ENCODE data around the gene KLHL30.
"Not testable (repeated sequence)": the region's sequence is repeated elsewhere in the genome, so short reads cannot be mapped to it uniquely, and the experiment has no call there.

KLHL30 gene

DNA sequence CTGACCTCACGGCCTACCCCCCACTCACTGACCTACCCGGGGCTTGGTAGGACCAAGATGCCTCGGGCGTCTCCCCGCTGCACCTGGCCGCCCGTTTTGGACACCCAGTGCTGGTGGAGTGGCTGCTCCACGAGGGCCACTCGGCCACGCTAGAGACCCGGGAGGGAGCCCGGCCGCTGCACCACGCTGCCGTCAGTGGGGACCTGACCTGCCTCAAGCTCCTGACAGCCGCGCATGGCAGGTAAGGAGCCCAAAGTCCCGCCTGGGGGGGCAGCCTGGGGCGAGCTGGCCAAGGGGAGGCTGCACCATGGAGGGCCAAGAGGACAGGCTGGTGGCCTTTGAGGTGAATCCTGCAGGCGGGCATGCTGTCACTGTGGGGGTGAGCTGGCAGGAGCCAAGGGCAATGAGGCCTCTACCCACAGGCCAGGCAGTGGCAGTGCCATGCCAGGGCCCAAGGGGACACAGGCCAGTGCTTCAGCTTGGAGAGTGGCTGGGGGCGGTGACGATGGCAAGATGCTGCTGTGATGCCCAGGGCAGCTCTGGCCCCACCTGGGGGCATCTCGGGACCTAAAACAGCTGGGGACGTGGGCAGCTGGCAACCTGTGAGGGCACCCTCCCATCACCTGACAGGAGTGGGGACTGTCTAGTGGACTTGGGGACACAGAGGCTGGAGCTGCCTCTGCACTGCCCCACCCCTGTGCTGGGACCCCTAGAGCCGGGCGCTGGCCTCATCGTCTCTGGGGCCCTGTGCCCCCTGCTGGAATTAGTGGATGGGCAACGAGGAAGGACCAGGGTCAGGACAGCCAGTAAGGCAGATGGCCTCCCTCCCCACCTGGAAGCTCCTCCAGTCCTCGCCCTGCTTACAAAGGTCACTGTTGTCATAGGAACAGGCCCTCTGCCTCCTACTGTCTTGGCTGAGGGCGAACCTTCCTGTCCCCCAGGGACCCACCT is 36.3 kb upstream of the KLHL30 start:
- DNase-seq (ENCODE audit: low read depth in 2 of 2, low spot score in 1 of 2): no peak

DNA sequence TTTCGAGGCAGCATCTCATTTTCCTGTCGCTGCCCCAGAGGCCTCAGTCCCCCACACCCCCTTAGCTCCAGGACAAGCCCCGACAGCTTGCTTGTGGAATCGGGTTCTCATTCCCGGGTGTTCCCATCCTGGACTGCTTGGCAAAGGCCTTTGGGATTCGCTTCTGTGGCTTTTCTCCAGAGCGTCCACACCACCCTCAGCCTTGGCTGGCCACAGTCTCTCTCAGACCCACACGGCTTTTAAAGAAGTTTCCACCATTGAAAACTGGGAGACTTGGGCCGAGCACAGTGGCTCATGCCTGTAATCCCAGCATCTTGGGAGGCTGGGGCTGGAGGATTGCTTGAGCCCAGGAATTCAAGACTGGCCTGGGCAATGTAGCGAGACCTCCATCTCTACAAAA is 35.6 kb upstream of the KLHL30 start:
- no peak for DNase-seq (ENCODE audit: low read depth in 2 of 2, low spot score in 1 of 2)

DNA sequence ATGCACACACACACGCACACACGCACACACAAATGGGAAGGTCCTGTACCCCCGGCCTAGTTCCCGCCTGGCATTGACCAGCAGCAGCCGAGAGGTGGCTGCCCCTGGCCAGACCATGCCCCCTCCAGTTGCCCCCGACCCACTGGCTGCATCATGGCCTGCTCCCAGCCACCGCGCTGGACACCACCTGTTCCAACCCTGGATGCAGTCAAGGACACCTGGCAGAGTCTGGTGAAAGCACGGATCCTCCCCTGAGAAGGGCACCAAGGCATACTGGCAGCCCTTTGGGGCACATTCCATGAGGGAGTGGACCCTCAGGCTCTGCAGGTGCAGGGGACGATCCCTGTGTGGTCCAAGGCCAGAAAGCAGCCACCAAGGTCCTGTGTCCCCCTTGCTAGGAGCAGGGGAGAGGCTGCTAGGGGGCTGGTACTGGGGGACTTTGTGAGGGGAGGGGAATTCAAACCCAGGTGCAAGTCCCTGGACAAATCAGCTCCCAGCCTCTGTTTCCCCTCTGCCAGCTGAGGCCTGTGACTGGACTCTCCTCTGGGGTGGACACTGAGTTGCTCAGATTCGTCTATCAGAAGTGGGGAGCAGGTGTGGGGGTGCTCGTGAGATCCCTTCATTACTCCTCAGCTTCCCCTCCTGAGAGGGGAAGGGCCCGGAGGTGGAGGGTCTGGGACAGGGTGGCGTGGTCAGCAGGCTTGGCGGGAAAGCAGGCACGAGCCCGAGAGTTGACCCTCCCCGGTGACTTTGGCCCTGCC is 34.8 kb upstream of the KLHL30 start:
- DNase-seq (ENCODE audit: low read depth in 2 of 2, low spot score in 1 of 2): no peak

DNA sequence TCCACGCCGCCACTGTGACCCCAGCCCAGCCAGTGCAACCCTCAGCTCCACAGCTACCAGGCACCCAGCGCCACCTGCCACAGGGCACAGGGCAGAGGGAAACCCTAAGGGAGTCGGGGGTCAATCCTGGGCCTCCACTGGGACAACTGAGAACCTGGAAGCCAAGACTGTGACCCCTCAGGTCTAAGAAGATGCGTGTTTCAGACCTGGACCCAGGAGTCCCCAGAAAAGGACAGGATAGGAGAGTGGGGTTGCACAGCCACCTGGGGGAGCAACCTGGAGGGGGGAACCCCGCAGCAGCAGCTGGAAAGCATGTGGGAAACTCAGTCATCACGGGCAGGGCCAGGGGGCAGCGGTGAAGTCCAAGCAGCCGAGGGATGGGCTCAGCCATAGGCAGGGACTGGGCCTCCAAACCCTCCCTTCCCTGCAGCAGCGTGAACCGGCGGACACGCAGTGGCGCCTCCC is 34.2 kb upstream of the KLHL30 start:
- no peak for DNase-seq (ENCODE audit: low read depth in 2 of 2, low spot score in 1 of 2)

DNA sequence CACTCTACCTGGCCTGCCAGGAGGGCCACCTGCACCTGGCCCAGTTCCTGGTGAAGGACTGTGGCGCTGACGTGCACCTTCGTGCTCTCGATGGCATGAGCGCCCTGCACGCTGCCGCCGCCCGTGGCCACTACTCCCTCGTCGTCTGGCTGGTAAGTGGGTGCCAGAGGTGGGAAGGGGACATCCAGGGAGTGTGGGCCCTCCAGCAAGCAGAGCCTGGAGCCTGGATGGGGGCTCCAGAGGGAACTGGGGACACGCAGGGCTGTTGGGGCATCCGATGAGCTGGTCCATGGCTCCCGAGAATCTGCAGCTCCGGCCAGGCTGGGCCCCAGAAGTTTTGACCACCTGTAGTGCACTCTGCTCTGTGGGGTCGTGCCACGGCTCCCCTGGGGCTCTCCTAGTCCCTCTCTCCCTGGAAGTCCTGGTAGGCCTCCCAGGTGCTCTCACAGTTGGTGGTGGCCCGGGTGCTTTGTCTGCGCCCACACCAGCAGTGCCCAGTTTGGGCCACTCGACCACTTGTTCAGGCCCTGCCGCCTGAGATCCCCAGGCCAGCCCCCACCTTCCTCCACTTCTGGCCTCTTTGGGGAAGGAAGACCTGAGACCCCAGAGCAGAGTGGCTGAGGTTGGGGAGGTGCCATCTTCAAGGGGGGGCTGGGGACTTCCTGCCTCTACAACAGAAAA is 33.6 kb upstream of the KLHL30 start:
- no peak for DNase-seq (ENCODE audit: low read depth in 2 of 2, low spot score in 1 of 2)

DNA sequence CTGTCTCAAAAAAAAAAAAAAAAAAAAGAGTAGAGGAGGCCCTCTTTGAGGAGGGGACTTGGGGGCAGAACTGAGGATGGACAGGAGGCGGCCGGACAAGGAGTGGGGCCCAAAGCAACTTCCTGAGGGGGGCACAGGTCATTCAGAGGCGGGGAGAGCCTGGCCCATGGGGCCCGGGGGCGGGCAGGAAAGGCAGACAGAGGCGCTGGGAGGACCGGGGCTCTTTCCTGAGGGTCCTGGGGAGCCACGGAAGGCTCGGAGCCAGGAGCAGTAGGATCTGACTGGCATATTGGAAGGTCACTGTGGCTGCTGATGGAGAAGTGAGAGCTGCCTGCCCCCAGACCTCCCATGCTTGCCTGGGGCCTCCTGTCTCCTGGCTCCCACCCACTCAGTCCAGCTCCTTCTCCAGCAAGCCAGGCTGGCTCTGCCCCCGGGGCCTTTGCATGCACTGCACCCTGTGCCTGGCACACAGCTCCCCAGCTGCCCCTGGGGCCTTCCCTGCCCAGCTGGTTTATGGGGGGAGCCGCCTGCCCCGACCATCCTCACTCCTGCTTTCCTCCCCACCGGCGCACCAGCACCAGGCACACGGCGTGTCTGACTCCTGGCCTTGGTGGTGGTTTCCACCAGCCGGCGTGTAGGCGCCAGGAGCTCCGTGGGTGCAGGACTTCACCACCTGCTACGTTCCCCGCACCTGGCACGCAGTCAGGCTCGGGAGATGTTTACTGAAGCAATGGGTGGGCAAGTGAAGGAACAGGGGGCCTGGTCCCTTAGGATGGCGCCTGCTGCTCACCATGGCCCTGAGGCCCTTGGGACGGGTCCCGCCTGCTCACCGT is 32.7 kb upstream of the KLHL30 start:
- DNase-seq (ENCODE audit: low read depth in 2 of 2, low spot score in 1 of 2): no peak

DNA sequence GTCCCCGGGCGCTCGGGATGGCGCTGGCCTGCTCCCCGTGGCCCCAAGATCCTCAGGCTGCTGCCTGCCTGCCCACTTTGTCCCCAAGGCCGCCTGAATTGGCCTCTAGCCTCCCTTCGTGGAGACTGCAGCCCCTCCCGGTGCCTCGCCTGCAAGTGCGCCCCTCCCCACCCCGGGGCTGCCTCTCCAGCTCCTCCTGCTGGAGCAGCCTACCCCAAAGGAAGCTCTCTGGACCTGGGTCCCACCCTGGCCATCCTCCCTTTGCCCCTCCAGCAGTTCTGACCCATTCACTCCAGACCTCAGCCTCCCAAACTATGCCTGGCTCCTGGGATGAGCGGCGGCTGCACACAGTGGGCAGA is 32.1 kb upstream of the KLHL30 start:
- no peak for DNase-seq (ENCODE audit: low read depth in 2 of 2, low spot score in 1 of 2)

DNA sequence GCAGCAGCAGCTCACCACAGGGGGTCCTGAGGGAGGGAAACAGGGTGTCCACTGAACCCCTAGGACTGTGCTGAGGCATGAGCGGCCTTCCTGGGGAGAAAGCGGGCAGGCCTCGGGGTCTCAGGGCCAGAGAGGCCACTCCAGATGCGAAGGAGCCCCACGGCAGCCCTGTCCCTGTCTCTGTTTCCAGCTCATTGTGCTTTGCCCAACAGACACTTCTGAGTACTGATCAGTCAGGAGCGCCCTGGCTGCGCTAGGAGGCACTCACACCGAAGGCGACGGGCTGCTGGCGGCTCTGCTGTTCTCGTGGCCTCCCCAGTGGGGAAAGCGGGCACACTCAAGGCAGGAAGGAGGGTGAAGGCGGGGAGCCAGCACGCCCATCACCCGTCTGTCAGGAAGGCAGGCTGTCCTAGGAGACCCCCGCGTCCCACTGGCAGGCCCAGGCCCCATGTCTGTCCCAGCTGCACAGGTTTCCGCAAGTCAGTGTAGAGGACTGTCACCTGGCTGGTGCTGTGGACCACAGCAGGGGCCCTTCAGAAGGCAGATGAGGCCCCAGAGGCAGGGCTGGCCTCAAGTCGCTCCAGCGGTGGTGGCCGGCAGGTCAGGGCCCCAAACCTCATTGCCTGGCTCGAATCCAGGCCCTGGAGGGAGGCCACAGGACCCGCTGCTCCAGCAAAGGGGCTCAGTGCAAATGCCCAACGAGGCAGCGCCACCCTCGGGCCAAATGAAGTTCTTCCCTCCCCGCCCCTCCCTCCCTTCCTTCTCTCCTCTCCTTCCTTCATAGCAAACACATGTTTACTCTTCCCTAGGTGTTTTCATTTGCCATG is 31.6 kb upstream of the KLHL30 start:
- DNase-seq (ENCODE audit: low read depth in 2 of 2, low spot score in 1 of 2): no peak

DNA sequence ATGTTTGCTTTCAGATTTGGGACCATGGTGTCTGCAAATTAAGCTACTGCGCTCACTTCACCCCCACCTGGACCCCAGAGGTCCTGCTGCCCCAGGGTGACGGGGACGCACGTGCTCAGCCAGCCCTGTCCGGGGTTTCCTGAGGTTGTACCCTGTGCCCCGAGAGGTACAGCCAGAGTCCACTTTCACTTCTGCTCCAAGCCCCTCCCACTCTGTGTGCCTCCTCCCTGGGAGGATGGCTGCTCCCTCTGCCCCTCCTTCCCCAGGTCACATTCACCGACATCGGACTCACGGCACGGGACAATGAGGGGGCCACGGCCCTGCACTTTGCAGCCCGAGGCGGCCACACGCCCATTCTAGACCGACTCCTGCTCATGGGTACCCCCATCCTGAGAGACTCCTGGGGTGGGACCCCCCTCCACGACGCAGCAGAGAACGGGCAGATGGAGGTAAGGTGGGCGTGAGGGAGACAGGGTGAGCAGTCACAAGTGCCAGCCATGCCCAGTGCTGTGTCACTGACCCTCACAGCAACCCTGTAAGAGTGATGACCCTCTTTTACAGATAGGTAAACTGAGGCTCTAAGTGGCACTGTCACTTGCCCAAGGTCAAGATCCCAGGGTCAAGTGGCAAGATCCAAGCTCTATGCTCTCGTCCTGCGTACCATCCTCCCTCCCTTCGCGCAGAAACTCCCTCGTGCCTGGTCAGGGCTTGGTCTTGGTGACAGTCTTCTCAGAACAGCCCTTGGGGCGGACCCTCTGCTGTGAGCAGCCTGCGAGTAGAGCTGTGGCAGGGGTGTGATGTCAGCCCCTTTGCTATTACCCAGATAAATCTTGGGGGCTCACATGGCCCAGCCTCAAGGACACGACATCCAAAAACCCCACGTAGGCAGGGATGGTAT is 30.7 kb upstream of the KLHL30 start:
- DNase-seq (ENCODE audit: low read depth in 2 of 2, low spot score in 1 of 2): no peak

DNA sequence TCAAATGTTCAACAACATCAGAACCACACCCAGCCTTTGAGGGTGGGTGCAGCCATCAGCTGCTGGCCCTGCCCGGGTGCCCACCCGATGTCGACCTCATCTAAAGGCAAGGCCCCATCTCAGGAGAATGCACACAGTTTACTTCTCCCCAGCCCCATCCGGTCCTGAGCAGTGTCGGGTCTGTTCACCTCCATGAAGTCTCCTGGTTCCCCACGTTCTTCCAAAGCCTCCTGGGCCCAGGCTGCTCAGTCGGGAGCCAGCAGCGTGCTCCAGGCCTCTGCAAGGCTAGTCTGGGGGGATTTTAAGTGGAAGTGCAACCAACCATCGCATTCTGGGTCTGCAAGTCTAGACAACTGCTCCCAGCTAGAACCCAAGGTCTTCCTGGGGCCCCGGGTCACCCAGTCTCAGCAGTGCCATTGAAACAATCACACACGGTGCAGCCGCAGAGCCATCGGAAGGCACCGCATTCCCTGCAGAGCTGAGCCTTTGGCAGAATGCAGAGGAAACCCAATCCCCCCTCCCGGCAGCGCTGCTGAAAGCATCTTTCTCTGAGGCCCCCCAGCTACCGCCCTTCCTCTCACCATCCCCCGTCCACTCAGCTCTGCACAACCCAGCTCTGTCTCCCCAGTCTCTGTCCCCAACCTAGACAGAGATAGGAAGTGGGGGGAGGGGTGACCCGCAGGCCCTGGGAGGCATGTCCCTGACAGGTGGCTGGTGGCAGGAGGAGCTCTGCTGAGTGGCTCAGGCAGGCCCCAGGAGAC is 29.9 kb upstream of the KLHL30 start:
- no peak for DNase-seq (ENCODE audit: low read depth in 2 of 2, low spot score in 1 of 2)

DNA sequence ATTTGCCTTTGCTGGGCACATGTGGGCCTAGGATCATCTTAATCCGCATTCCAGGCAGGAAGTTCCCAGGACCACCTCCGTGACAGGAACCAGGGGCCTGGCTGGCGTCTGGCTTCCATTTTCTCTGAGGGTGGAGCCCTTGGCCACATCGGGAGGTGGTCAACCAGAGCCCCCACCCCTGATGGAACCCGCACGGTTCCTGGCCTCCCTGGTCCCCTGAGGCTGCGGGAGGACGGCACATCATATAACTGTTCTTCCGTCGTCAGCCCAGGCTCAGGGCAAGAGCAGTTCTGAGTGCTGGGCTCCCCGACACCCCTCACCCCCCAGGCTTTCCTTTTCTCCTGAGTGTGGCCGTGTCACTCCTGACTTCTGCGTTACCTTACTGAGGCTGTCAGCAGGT is 24.9 kb upstream of the KLHL30 start:
- DNase-seq (ENCODE audit: low read depth in 2 of 2, low spot score in 1 of 2): no peak

DNA sequence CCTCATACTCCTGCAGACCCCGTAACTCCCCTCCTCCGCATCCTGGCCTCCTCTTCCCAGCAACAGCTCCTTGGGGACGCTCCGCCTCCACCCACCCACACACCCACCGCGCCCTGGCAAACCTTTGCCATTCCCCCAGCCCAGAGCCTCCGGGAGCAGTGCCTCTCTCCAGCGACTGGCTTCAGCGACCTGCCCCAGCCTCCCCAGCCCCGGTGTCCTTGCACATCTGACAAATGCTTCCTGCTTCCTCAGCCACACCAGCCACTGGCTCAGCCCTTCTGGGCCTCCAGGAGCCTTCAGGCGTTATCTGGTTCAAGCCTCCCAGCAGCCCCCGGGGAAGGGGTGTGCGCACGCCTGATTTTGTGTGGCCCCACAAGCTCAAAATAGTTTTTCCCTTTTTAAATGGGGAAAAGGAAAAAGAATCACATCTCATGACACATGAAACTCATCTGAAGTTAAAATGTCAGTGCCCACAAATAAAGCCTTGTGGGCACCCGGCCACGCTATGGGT is 24.1 kb upstream of the KLHL30 start:
- no peak for DNase-seq (ENCODE audit: low read depth in 2 of 2, low spot score in 1 of 2)

DNA sequence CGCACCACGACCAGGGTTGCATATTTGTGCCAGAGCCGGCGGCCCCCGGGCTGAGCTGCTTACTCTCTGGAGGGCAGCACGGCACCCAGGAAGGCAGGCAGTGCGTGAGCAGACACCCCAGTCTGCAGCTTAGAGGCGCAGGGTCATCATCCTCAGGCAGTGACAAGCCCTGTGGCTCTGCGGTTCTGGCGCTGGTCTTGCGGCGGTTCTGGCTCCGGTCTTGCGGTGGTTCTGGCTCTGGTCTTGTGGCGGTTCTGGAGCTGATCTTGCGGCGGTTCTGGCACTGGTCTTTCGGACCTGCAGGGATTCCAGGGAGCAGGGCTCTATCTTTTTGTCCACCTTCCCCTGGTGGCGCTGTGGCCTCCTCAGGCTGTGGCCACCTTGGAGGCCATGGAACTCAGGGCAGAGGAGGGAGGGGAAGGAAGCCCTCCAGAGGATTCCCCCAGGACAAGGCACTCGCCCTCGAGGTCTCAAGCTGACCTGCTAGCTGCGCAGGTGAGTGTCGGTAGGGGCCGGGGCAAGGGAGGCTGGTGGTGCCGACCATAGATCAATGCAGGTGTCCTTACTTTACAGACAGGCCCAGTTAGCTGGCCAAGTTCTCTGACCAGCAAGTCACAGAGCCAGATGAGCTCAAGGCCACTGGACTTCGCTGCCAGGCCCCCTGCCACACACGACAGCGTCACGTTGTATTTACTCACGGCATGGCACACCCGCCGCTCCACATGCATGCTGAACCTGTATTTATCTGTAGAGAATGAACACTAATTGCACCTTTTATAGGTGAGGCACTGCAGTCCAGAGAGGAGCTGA is 23.4 kb upstream of the KLHL30 start:
- DNase-seq (ENCODE audit: low read depth in 2 of 2, low spot score in 1 of 2): no peak

DNA sequence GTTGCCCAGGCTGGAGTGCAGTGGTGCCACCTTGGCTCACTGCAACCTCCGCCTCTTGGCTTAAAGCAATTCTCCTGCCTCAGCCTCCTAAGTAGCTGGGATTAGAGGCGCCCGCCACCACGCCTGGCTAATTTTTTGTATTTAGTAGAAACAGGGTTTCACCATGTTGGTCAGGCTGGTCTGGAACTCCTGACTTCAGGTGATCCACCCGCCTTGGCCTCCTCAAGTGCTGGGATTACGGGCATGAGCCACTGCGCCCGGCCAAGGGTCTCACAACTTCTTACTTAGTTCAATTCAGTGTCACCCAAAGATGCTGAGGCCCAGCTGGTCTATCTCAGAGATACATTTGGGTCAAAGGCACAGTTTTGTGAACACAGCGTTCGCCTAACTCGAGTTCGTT is 22.8 kb upstream of the KLHL30 start:
- DNase-seq (ENCODE audit: low read depth in 2 of 2, low spot score in 1 of 2): not testable (repeated sequence)

DNA sequence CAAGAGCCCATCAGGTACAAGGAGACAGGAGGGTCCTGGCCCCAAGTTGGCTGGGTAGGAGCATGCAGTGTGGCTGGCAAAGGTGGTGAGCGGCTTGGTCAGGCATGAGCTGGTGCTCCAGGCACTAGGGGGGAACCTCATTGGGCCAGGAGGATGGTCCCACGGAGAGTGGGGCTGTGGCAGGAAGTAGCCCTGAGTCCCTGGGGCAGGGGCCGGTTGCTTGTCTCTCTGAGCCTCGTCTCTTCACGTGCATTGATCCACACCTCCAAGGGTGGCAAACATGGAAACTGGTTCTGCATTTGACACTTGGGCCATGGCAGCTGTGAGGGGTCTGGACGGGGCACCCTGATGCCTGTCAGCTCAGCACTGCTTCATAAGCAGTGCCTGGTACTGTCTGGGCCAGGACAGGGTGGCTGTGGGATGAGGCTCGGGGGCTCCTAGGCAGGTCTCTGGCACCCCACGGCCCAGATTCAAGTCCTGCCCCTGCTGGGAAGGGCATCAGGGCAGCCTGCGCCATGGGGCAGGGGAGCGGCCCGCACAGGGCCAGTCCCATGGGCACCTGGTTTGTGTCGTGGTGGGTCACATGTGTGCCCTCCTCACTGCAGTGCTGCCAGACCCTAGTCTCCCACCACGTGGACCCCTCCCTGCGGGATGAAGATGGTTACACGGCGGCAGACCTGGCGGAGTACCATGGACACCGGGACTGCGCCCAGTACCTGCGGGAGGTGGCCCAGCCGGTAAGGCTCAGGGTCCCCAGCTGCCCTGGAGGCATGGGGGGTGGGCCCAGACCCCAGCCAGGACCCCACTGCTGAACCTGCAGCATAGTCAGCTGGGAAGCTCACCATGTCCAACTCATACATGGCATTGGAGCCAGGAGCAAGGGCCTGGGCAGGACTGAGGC is 21.9 kb upstream of the KLHL30 start:
- DNase-seq (ENCODE audit: low read depth in 2 of 2, low spot score in 1 of 2): no peak

All from stimulated activated CD8-positive, alpha-beta memory T cell treated with anti-CD3 and anti-CD28 coated beads, Interleukin-4, amount 100 ng/mL, for 4 hours (primary cell).